Islet precursor cell (in vitro differentiated cells): Measurements from ENCODE around the gene TMEM156.
"Not testable (repeated sequence)": the region's sequence is repeated elsewhere in the genome, so short reads cannot be mapped to it uniquely, and the experiment has no call there.

ENCODE experiments used
- DNase-seq: peaks from one replicate; pipeline ENCODE4 v3.0.0-alpha.2; 2018

TMEM156 gene

DNA sequence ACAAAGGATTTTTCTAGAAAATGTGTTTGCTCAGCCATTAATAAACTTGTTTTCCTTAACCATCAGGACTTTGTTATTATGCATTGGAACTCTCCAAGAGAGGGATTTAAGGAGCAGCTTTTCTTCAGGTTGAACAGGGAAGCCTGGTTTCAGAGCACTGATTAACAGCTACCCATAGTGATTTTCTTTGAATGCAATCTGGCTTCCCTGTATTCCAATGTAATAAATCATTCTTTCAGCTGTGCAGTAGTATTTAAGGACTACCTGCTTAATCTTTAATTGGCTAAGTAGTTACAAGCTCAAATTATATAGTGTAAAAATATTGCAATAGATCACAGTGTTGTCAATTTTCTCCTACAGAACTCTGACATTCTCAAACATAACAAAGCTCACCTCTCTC is 77.5 kb downstream of the TMEM156 start:
- DNase-seq = no peak

DNA sequence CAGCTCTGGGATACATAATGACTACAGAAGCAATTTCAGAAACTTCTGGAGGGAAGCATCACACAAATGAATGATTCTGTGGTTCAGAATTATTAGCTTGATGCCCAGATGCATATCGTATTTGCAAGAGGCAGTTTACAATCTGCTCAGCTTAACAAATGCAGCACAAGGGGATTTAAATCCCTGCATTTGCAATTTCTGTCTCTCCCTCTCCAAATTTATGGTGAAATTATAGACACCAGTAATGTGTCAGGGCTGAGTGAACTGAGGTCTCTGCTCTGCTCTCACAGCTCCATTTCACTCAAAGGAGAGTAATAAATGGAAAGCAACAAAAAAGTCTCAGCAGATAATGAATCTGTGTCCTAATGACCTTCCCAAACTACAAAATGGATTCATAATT is 80.2 kb downstream of the TMEM156 start:
- no peak for DNase-seq

DNA sequence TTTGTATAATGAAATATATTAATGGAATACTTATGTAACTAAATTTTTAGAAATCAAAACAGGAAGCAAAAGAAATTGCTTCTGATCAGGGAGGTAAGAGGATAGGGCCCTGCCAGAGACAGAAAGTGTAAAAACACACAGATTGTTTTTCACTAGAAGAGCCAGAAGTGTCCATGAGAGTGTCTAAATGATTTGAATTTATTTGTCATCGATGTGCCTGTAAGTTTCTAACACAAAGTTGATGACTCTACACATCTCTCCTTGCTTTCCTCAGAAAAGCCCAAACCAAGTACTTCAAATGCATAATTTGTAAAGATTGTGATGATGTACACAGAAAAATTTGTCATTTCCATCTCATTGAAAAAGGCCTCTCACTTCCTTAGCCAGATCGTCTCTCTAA is 80.6 kb downstream of the TMEM156 start:
- DNase-seq = no peak

- no peak for DNase-seq
These were observed 81.5 kb downstream of the TMEM156 start for GRCh38 chr4:38950734-38951133.

DNA sequence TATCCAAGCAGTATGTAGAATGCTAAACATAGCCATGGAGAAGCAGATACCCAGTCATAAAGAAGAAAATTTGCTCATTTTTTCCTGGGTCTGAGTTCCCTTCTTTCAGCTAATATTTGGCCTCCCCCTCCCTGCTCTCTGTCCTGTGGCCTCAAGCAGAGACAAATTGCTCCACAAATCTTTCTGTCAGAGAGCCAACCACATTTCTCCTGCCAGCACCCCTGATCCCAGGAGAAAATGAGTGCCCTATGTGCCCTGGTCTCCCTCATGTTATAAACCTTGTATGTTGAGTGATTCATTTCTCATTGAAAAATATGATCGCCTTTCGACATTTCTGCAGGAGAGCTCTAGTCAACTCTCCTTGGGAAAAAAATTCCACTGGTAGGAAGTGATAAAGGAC is 82.0 kb downstream of the TMEM156 start:
- DNase-seq = no peak

DNA sequence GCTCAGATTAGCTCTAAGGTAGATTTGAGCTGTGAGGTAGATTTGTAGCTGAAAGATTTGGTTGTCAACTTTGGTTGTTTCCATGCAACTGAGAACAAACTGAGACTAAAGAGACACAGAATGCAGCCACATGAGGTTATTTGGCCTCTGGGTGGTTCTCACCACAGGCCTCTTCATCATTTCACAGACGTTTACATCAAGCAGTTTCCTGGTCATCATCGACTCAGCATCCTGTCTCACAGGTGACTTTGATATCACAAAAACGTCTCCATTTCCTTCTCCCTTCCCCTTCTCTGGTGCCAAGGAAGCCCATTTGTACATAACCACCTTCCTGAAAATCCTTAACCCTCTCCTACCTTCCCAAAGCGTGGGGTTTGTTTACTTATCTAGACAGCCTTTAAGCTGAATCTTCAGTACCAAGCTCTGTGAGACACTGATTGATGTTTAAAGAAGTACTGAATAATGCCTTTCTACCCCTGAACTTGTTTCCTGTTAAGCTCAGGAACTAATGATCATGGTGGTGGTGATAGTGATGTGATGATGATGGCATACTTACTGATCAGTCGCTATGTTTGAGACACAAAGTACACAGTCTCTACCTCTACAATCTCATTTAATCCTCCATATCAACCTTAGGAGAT is 82.7 kb downstream of the TMEM156 start:
- DNase-seq = peak; percentile 57

- DNase-seq = no peak
These were observed 83.7 kb downstream of the TMEM156 start for GRCh38 chr4:38948551-38948950.

DNA sequence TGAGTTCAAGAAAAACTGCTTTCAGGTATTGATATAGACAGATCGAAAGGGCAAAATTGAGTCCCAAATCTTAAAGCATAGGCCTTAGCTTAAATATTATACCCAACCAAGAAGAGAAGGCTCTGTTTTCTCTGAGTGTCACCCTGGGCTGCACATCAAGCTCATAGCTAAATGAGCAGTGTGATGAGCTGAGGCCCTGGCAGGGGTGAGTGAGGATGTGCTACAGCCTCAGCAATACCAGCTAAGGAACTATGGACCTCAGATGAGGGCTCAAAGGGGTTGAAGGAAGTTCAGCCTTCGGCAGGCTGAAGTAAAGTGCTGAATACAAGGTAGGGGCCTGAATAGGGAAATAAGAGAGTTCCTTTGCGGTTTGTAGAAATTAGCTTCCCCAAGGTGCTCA is 85.3 kb downstream of the TMEM156 start:
- DNase-seq = no peak

- no peak for DNase-seq
These were observed 87.8 kb downstream of the TMEM156 start for GRCh38 chr4:38944440-38944839.

DNA sequence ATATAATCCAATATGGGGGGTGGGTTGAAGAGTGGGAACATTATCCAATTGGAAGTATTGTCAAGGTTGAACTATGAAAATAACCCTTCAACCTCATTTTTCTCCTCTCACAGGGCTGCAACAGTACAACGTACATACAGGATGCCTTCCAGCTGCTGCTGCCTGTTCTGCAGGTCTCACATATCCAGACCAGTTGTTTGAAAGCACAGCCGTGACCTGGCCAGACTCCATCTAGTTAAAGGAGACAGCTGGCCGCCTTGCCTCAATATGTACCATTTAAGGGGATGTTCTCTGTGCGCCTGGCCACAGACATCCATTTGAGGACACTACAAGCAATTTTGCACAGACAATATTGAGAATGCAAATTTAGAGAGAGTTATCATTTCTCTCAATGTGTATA is 88.9 kb downstream of the TMEM156 start:
- no peak for DNase-seq

DNA sequence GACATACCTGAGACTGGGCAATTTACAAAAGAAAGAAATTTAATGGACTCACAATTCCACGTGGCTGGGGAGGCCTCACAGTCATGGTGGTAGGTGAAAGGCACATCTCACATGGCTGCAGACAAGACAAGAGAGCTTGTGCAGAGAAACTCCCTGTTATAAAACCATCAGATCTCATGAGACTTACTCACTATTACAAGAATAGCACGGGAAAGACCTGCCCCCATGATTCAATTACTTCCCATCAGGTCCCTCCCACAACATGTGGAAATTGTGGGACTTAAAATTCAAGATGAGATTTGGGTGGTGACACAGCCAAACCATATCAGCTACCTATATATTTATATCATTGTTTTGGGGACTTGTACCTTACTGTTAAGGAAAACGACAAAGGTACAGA is 90.3 kb downstream of the TMEM156 start:
- DNase-seq = not testable (repeated sequence)

- no peak for DNase-seq
These were observed 91.7 kb downstream of the TMEM156 start for GRCh38 chr4:38940476-38940875.

DNA sequence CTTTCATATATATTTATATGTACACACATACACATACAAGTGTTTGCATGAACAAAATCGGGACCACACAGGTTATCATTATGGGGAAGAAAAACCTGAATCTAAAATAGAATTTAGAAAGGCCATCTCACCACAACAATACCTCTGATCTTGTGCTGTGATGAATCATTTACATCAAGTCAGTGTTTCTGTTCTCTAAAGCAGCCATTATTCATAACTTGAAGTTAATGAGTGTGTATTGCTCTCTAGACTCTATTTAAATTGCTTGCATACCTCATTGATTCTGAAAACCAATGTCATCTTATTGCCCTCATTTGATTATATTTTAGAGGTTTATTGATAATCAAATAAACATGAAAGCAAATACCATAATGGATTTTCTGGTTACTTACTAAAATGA is 93.0 kb downstream of the TMEM156 start:
- no peak for DNase-seq

DNA sequence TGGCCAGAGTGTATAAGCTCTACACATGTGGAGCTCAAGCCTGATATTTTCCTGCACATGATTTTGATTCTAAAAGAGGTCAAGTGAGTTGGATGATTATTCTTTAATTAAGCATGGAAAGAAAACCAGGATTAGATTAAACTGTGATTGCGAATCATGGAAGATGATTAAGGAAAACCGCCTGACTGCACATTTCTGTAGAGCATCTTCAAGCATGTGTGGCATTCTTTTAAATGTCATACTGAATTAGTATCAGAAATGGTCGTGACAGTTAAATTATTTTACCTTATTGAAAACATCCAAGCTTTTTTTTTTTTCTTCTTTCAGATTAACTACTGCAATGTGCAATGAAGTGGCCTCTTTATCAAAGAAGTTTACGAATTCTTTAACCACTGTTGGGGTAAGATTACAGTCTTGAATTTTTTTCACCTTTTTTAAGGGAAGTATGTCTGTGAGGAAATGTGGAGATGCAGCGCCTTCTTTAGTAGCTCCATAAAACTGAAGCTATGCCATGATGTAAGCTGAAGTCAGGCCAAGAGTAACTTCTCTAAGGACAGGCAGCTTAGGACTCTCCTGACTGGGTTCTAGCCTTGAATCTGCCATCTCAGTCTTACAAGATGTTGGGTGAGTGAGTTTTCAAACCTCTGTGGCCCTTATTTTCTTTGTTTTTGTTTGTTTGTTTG is 96.7 kb downstream of the TMEM156 start:
- DNase-seq = no peak

GRCh38 chr4:38931125-38931524 is 101.1 kb downstream of the TMEM156 start:
- DNase-seq = no peak

DNA sequence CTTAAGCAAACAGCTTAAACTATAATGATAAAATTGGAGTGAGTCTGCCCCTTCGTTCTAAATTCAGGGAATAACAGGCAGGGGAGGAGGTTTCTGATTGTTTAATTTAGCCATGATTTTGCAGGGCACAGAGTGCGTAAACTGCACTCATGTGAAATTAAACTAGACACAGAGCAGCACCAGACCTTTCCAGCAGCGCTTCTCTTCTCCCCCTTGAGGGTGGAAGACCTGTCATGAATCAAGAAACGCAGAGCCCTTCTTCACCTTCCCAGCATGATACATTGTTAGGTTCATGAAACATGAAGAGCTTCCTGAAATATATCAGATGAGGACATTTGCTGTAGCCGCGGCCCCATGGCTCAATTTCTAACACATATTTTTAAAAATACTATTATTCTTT is 101.5 kb downstream of the TMEM156 start:
- no peak for DNase-seq

GRCh38 chr4:38930204-38930603 is 102.0 kb downstream of the TMEM156 start:
- DNase-seq = no peak

- DNase-seq = no peak
These were observed 103.2 kb downstream of the TMEM156 start for GRCh38 chr4:38928974-38929373.

- no peak for DNase-seq
These were observed 103.6 kb downstream of the TMEM156 start for GRCh38 chr4:38928568-38928967.

DNA sequence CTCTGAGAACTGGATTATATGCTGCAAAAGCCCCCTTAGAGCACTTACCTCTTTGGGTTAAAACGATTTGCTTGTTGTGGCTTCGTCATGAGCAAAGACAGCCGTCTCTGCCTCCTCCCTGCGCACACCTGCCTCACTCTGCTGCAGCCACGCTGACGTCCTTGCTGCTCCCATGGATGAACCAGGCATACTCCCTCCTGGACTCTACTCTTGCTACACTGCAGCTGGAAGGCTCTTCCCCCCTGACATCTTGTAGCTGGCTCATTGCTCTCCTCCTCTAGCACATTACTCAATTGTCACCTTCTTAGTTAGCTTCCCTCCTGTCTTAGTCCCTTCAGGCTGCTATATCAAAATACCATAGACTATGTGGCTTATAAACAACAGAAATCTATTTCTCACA is 105.3 kb downstream of the TMEM156 start:
- no peak for DNase-seq

DNA sequence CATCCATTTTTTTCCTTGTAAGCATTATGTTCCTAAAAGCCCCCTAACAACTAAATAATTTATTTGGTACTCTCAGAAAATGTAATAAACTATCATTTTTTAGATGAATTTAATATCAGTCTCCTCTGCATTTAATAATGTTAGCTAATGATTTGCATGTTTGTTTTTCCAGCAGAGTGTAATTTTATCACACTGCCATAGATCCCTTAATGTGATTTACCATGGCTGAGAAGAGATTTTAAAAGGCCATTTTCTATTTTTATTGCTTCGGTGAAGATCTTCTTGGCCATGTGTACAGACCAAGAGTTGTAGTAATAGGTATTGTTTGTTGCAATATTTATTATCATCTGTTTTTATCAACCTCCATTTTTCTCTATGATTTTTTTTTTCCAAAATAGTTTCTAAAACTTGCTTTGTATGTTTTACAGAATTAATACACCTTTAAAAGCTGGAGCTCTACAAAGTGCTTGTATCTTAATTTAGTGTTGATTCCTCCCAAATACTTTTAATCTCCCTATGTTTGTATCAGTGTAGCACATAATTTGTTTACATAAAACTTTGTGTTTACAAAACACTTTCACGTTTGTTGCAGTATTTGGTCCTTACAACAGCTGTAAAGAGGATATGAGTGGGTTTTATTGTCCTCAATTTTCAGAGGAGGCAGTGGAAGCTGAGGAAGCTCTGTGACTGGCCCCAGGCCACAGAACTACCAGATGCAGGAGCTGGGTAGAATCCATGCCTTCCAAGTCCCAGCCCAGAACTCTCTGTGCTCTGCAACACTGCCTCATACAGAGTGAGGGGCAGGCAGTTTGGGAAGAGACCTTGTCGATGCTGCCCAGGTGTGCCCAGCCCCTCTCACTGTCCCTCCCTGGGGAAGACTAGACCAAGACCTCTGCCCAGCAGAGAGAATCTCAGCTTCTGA is 106.5 kb downstream of the TMEM156 start:
- no peak for DNase-seq

- DNase-seq = no peak
These were observed 107.9 kb downstream of the TMEM156 start for GRCh38 chr4:38924353-38924752.

DNA sequence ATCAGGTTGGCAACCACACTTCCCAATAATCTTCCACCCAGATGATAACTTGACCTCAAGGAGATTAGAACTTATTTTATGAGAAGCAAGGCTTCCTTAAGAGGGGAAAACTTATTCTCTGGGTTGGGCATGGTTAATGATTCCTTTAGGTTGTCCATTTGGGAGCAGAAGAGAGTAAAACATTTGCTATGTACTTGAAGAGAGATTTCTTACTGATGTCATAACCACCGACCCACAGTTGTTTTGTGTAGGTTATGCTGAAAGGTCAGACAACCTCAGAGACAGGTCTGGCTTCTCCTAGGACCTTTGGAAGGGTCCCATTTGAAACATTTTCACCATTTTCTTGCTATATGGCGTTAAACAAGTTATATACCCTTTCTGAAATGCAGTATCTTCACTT is 108.5 kb downstream of the TMEM156 start:
- no peak for DNase-seq

DNA sequence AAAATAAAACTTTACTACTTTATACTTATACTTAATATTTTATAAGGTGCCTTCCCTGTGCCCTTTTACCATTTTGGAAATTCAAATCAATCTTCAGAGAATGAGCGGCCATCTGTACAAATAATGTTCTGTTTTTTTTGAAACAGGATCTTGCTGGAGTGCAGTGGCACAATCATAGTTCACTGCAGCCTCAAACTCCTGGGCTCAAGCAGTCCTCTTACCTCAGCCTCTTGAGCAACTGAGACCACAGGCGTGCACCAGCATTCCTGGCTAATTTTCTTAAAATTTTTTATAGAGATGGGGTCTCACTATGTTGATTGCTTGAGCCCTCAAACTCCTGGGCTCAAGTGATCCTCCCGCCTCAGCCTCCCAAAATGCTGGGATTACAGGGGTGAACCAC is 111.1 kb downstream of the TMEM156 start:
- no peak for DNase-seq
